ENCODE data around the gene ZNF776.
"Not testable (repeated sequence)": the region's sequence is repeated elsewhere in the genome, so short reads cannot be mapped to it uniquely, and the experiment has no call there.

The ZNF776 gene

DNA sequence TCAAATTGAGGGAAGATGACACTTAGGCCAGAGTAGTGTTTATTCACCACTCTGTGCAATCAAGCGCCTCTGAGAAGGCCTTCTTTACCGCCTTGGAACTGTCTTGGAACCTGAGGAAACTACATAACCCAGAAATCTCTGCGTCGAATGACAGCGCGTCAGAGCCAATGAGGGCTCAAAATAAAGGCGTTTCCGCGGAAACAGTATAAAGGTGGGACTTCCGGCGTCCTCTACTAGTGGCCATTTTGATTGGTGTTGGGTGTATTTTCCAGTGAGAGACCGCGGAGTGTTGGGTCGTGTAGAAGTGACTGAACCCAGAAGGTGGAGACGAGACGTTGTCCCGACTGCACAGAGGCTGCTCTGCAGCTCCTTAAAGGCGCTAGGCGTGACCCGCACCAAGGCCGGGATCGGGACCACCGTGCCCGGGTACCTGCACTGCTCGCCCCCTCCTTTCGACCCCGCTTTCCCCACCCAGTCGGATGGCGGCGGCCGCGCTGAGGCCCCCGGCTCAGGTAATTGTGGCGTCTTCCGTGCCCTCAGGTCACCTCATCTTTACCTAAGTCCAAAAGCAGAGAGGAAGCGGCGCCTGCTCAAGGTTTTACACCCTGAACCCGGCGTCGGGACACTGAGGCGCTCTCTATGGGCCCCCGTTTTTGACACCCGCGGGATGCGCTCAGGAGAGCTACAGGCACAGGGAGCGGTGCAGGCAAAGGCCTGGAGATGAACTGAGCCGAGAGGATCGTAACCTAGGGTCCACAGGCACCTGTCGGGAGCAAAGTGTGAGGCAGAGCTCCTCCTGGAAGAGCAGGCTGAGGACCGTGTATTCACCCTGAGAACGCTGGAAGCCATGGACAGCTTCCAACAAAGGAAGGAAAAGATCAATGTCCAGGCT, at the start of gene ZNF776:
Gene ZNF776, plus strand, starts transcription at position 236 of the 892 bp plus-strand sequence. Its CDS starts 244 bp downstream, at position 480.
- DNase-seq = peak; percentile 91

DNA sequence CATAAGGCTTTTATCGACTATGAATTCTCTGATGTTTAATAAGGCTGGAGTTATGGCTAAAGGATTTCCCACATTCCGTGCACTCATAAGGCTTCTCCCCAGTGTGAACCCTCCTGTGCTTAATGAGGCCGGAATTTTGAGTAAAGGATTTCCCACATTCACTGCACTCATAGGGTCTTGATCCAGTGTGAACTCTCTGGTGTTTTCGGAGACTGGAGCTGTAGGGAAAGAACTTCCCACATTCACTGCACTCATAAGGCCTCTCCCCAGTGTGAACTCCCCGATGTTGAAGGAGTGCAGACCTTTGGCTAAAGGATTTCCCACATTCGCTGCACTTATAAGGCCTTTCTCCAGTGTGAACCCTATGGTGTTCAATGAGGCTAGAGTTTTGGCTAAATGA, 45.0 kb upstream of the ZNF776 start:
- no peak for DNase-seq

DNA sequence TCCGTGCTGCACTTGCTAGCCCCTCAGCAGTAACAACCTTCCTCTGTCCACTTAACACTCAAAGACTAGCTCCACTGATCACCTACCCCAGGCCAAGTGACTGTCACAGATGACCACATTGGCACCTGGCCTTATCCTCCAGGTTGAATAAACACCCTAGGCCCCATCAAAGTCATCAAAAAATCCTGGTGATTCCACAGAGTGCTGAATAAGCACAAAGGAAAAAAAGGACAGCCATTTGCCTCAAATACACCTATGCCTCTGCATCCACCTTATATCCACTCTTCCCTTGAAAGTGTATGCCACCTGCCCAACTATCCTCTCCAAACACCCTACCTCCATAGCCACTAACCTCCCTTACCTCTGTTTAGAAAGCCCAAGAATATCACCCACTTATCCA, 40.3 kb upstream of the ZNF776 start:
- DNase-seq = no peak

DNA sequence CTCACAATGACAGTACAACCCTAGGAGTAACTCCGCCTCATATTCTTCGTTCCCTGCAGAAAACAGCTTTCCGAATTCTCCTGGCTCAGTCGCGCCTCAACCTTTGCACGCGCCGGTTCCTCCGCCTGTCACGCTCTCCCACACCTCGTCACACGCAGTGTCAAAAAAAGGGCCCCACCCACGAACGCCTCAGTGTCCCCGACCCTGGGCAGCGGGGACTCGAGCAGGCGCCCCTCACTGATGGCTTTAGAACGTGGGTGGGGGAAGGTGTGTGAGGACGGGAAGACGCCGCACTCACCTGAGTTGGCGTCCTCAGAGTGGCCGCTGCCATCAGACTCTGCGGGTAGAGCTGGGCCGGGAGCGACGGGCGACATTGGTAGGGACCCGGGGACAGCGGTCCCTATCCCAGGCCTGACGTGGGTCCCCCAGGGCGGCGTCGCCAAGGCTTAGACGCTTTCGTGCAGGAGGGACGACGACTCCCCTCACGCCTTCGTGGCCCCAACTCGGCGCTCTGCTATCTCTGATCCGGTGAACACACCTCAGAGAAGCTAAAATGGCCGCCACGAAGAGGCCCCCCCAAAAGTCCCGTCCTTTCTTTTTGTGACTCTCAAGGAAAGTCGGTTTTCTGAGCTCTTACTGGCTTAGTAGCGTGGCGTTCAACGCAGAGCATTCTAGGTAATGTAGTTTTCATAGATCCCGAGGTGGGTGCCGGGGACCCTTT, 37.8 kb upstream of the ZNF776 start, which contains the start of gene ZNF154:
Gene ZNF154, minus strand, starts transcription at position 564 of the 721 bp plus-strand sequence. Its CDS starts 233 bp downstream, at position 331.
- DNase-seq = peak; percentile 70

DNA sequence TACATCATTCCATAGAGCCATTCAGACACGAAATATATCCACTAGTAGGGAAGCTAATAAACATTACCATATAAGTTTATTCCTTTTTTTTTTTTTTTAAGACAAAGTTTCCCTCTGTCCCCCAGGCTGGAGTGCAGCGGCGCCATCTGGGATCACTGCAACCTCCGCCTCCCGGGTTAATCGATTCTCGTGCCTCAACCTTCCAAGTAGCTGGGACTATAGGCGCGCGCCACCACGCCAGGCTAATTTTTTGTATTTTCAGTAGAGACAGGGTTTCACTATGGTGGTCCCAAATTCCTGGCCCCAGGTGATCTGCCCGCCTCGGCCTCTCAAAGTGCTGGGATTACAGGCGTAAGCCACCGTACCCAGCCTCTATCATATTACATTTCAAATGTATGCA, 37.0 kb upstream of the ZNF776 start:
- no peak for DNase-seq

DNA sequence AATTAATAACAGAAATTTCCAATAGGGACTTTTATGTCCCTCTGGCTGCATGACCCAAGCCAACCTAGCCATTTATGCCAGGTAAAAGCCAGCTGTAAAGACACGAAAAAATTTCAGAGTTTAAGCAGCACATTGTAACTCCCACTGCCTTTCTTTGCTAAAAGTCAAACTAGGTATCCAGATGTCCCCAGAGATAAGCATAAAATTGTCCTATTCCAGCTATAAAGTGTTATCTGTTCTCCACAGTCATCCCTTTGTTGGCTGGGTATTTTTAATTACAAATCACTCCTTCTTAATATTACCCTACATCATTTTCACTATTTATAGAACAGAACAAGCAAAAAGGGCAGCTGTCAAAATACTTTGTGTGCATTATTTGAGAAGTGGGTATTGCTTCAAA, 34.4 kb upstream of the ZNF776 start:
- DNase-seq = no peak

DNA sequence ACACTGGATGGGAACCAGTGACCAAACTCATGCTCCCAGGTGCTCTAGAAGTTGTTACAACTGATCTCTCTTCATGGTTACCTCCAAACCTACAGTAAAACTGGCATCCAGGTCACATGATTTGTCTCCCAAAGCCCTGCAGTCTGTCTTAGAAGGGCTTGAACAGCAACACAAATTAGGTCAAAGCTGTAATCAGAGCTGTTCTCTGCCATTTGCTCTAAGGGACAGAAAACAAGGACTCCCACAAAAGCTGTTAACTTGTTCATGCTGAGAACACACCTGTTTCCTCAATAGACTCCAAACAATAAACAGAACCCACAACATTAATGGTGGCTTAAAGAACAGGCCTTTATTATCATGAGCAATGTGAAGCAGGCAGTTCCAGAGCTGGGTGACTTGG, 27.2 kb upstream of the ZNF776 start:
- DNase-seq = no peak

DNA sequence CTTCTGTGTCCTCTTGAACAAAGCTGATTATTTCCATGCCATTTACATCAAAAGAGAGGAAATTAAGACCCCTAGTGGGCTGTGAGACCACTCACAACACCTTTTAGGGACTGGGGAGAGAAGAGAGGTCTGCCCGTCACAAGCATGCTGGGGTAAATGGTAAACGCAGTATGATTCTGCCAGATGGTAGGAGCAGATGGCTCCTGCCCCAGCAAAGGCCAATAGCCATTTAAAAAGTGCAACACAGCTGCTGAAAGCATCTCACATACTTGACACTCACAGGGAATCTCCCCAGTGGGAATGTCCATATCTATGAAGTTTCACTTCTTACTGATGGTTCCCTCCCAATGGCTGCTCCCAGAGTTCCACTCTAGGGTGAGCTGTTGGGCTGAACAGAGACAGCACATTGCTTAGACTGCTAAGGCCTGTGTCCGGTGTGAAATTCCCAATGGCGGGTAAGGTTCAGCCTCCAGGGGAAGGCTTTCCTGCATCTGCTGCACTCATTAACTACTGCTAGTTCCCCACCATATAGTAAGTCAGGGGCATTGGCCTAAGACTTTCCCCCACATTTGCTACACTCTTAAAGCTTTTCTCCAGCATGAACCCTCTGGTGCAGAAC, 26.6 kb upstream of the ZNF776 start:
- DNase-seq = no peak

DNA sequence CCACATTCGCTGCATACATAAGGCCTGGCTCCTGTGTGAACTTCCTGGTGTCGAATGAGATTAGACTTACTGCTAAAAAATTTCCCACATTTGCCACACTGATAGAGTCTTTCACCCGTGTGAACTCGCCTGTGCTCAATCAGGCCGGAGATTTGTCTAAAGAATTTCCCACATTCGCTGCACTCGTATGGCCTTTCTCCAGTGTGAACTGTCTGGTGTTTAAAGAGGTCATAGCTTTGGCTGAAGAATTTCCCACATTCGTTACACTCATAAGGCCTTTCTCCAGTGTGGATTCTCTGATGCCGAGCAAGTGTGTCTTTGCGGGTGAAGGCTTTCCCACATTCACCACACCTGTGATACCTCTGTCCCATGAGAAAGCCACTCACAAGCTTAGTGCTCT, 25.7 kb upstream of the ZNF776 start:
- DNase-seq = no peak

DNA sequence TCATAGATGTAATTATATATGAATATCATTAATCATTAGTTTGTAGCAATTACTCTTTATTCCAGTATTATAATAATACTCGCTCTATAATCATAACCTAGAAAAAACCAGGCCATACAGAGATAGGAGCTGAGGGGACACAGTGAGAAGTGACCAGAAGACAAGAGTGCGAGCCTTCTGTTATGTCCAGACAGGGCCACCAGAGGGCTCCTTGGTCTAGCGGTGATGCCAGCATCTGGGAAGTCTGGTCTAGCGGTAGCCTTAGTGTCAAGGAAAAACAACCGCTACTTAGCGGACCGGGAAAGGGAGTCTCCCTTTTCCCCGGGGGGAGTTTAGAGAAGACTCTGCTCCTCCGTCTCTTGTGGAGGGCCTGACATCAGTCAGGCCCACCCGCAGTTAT, 8.3 kb upstream of the ZNF776 start:
- peak; percentile 21 for DNase-seq

DNA sequence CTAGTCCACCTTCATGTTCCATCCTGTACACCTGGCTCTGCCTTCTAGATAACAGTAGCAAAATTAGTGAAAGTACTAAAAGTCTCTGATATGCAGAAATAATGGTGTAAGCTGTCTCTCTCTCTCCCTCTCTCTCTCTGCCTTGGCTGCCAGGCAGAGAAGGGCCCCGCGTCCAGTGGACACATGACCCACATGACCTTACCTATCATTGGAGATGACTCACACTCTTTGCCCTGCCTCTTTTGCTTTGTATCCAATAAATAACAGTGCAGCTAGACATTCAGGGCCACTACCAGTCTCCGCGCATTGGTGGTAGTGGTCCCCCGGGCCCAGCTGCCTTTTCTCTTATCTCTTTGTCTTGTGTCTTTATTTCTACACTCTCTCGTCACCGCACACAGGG, 7.8 kb upstream of the ZNF776 start:
- not testable (repeated sequence) for DNase-seq

DNA sequence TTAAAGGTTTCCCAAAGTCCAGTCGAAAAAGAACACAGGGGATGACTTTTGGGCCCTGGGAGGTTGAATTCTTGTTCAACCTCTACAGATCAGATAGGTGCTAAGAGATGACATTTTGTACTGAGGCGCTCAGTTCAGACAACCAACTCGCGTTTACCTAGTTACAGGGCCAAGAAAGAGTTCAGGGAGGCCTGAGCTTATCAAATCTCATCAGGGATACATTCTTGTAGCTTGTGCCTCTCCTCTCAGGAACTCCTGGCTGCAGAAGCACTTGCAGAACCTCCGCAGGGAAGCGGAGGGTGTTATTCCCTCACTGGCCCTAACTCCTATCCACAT, 825 bp downstream of the ZNF776 start:
- no peak for DNase-seq

DNA sequence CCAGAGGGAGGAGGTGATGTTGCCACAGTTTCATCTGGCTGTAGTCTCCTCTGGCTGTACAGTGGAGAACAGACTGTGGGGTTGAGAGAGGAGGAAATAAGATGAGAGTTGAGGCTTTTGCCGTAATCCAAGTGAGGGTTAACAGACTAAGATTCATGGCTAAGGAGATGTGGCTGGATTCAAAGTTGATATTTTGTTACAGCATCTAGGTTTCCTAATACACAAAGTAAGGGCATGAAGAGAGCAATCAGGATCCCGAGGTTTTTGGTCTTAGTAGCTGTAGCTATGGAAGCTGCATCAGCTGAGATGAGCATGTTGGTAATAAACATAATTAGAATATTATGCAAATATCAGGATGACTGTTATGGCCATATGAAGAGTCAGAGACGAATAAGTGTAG, 1.4 kb downstream of the ZNF776 start:
- no peak for DNase-seq

DNA sequence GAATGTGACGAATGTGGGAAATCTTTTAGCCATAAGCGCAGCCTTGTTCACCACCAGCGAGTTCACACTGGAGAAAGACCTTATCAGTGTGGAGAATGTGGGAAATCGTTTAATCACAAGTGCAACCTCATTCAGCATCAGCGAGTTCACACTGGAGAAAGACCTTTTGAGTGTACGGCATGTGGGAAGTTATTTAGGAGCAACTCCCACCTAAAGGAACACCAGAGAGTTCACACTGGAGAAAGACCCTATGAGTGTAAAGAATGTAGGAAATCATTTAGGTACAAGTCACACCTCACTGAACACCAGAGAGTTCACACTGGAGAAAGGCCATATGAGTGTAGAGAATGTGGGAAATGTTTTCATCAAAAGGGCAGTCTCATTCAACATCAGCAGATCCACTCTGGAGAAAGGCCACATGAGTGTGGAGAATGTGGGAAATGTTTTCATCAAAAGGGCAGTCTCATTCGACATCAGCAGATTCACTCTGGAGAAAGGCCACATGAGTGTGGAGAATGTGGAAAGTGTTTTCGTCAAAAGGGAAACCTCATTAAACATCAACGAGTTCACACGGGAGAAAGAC, 7.6 kb downstream of the ZNF776 start:
- DNase-seq = no peak

DNA sequence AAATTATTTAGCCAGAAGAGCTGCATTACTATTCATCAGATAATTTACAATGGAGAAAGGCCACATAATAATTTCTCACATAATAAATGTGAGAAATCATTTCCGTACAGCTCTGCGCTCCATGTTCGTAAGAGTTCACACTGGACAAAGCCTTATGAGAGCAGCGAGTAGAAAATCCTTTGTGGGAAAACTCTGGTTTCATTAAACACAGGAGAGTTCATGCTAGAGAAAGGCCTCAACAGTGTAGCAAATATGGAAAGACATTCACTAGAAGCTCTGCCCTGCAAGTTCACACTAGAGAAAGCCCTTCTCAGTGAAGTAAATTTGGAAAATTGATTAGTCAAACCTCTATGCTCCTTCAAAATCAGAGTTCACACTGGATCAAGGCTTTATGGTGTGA, 8.4 kb downstream of the ZNF776 start:
- no peak for DNase-seq

DNA sequence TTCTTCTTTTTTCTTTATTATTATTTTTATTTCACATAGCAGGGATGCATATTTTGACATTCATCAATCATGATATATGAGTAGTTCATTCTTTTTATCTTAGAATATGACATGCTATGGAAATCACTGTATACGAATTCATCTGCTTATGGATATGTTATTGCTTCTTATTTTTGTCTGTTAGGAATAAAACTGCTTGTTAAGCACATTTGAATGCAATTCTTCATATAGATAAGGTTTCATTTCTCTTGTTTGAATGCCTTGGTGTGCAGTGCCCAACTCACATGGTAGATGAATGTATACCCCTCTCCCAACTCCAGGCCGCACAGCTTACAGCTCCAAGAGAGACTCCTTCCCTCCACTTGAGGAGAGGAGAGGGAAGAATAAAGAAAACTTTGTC, 11.3 kb downstream of the ZNF776 start:
- no peak for DNase-seq

DNA sequence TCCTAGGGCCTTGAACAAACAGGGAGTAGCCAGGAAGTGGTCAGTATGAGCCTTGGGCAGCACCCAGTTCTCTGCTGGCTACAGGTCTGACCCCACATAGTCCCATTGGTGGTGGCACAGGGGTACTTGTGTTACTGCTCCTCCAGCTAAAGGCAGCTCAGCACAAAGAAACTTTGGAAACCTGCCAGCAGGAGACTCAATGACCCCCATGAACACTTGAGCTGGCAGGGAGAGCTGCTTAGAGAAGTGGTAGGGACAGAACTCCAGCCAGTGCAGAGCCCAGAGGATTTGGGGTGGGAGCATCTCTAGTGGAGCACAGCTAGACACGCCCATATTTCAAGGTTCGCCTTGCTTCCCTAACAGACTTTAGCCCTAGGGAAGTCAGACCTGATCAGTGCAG, 12.5 kb downstream of the ZNF776 start:
- DNase-seq = no peak

DNA sequence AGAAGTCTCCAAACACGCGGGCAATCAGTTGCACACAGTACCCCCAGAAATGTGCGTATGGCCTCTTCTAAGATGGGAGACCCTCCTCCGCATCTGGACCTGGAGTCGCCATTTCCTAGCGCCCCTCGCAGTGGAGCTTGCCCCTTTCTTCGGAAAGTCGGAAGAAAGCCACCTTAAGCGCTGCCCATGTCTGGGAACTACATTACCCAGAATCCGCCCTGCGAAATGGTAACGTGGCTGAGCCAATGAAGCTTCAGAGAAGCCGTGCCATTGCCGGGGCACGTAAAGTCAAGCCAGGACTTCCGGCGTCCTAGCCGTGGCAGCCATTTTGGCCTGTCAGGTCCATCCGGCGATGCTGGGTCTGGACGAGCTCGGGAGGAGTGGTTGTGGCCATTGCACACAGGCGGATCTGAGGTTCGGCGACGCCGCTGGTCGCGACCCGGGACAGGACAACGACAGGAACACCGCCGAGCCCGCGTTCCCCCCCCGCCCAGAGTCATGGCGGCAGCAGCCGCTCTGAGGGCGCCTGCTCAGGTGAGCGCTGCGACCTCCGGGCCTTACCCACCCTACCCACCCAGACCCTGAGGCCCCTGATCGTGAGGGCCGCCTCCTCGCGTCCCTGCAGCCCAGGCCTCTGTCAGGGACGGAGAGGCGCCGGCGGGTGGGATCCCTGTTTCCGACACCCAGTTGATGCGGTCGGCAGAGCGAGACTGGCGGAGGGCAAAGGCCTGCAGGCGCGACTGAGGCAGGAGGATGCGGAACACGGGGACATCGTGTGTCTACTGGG, 22.9 kb downstream of the ZNF776 start, which contains the start of gene ZNF586:
Gene ZNF586, plus strand, starts transcription at position 332 of the 787 bp plus-strand sequence. Its CDS starts 167 bp downstream, at position 499.
- peak; percentile 89 for DNase-seq

DNA sequence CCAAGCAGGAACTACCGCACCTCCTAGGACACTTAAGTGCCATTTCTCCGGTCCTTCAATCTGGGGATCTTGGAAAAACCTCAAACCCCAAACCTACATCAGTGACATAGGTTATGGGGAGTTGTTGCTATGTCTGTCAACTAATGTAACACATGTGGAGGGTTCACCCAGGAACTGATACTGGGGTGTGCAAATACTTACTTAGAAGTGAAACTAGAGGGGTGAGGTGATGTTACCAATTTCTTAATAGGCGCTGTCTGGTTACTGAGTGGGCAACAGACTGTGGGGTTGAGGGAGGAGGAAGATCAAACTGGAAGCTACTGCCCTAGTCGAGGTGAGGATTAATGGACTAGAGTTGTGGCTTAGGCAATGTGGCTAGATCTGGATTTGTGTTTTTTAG, 24.8 kb downstream of the ZNF776 start:
- DNase-seq = no peak

DNA sequence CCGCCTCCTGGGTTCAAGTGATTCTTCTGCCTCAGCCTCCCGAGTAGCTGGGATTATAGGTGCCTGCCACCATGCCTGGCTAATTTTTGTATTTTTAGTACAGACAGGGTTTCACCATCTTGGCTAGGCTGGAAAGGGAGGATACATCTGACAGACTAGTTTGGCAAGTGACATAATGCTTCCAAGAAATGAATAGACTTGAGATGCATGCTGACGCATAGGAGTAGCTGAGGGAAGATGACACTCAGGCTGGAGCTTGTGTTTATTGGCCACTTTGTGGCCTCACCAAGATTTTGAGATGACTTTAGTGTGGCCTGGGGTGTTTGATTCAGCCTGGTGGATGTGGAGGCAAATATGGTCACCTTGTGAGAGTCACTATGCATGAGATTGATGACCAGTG, 26.9 kb downstream of the ZNF776 start:
- DNase-seq = no peak

DNA sequence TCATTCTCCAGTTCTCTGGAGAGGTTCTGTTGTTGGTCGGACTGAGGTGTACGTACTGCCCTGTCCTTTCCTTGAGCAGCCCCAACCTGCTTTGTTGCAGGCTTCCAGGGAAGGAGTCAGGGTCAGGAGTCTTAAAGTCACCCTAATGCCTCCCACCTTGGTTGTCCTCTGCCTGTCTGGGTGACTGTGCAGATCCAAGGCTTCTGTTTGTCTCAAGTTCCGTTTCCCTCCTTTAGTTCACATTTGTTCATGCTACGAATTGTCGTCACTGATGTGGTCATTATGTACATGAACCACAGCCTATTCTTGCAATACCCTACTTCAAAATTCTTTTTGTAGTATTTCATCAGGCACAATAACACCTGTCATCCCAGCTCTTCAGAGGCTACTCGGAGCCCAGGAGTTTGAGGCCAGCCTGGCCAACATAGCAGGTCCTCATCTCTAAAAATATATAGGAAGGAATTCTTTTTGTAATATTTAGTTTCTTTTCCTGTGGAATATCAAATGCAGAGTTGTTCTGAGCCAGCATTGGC, 30.2 kb downstream of the ZNF776 start:
- no peak for DNase-seq

DNA sequence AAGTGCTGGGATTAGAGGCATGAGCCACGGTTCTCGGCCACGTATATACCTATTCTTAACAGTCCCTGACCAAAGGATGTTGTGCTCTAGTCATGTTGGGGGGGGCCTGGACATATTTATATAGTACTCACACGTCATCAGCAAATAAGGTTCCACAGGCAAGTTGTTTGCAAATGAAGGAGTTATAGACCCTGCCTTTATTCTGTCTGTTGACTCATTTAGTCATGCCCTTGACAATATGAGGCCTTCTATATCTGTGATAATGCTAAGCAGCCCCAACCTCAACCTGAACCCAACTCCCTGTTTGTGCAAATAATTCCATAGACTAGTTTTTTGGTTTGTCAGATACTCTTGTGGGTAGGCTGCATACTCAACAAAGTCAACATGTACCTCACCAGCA, 31.7 kb downstream of the ZNF776 start:
- DNase-seq = no peak

All from fibroblast of skin of right quadriceps (primary cell).